Body of pancreas (tissue), 4 donors: Measurements from ENCODE around the gene CSAD. TPM values are rescaled to one million over a fixed set of nuclear protein-coding genes. Genes with fewer than 3 reads are reported as not detected.

Experiments used
- ATAC-seq: fragments of 150-250 bp; one replicate; pipeline ENCODE4 v1.9.1; 2016
- DNase-seq, 4 donors: peaks; one replicate each; pipeline ENCODE4 v3.0.0-alpha.2; 2019
- H3K27ac ChIP-seq, 4 donors: fragments of 200-600 bp; sonication (generic); 1 replicate in 3 of 4; 2 replicates in 1 of 4; pipeline versions ENCODE4 v1.5.1 to v1.6.1; 2016 to 2019; ENCODE audit warnings: mild to moderate bottlenecking in 1 of 4, mixed read lengths in 1 of 4, moderate library complexity in 1 of 4
- H3K27me3 ChIP-seq, 2 donors: fragments of 200-600 bp; sonication (generic); one replicate each; pipeline ENCODE4 v1.6.0; 2016; ENCODE audit warnings: mild to moderate bottlenecking in 1 of 2
- H3K36me3 ChIP-seq, 2 donors: fragments of 200-600 bp; sonication (generic); replicated peaks in 1 of 2; 2 replicates each; pipeline ENCODE4 v1.5.1; 2016; ENCODE audit warnings: low read depth in 2 of 2; ENCODE audit not compliant: insufficient read depth in 1 of 2
- H3K4me1 ChIP-seq: fragments of 200-600 bp; sonication (generic); one replicate; pipeline ENCODE4 v1.6.0; 2016
- H3K4me3 ChIP-seq, 2 donors: fragments of 200-600 bp; sonication (generic); 1 replicate in 1 of 2; 2 replicates in 1 of 2; pipeline ENCODE4 v1.5.1; 2016 to 2019
- H3K9me3 ChIP-seq, 3 donors: fragments of 200-600 bp; sonication (generic); 1 replicate in 2 of 3; 2 replicates in 1 of 3; pipeline ENCODE4 v1.5.1; 2016
- CTCF ChIP-seq, 7 experiments: fragments of 450-650 bp in 4 of 7; fragments of 200-600 bp in 3 of 7; sonication (generic) in 3 of 7; IDR thresholded peaks; one replicate each; pipeline ENCODE4 v1.5.1; 2016 to 2019; ENCODE audit warnings: antibody characterized with exemption in 7 of 7
- POLR2A ChIP-seq, 3 donors: fragments of 450-650 bp; IDR thresholded peaks; one replicate each; pipeline ENCODE4 v1.6.1; 2016; ENCODE audit warnings: antibody characterized with exemption in 3 of 3, mild to moderate bottlenecking in 2 of 3
- WGBS, 2 donors: methylation state at CpG; one replicate each; pipeline ENCODE4 v1.1.5; 2017; 5-methylcytosine and 5-hydroxymethylcytosine counted together
- intact Hi-C: fragments of 100-400 bp; cut with DNase I; formaldehyde crosslinking; loops from one replicate; pipeline ENCODE4 v1.15.1; 2023
- total RNA-seq, 2 donors: library from RNA; depleted of rRNA; stranded (reverse); fragments of >200 nt; gene quantifications; one replicate each; pipeline ENCODE4 v1.1.0, GENCODE V29; 2016

Gene CSAD
- total RNA-seq, 2 donors from 2014 or later = 31.4 to 64.3 TPM

- H3K27me3 ChIP-seq = no peaks in the 10 kb centered on the region
- H3K4me1 ChIP-seq = no peaks in the 10 kb centered on the region
- H3K36me3 ChIP-seq = no peaks in the 10 kb centered on the region
- DNase-seq (no peak), ATAC-seq (no peak)
- TF ChIP-seq CTCF (IDR thresholded peaks at IDR 0.05) (no peak), POLR2A (IDR thresholded peaks at IDR 0.05) (no peak)
- no peaks in the 10 kb centered on the region for H3K9me3 ChIP-seq
- intact Hi-C loops = no loop called here
- H3K27ac ChIP-seq = no peak overlapping the region
- H3K4me3 ChIP-seq = no peak overlapping the region
Measured at GRCh38 chr12:53152390-53152789, 28.3 kb downstream of the CSAD start.

- intact Hi-C loops = no loop called here
Measured at GRCh38 chr12:53151039-53151438, 29.7 kb downstream of the CSAD start.

GRCh38 chr12:53147653-53148052 lies 33.1 kb downstream of the CSAD start:
- TF ChIP-seq POLR2A (IDR thresholded peaks at IDR 0.05) (no peak), CTCF (IDR thresholded peaks at IDR 0.05) (no peak)

More at GRCh38 chr12:53151039-53151438, 29.7 kb downstream of the CSAD start:
- no peaks in the 10 kb centered on the region for H3K36me3 ChIP-seq
- 89 to 90% methylated on average over 6 of the region's 6 CpGs for WGBS, 2 donors
- no peaks in the 10 kb centered on the region for H3K9me3 ChIP-seq
- DNase-seq (no peak), ATAC-seq (no peak)
- H3K4me1 ChIP-seq = no peaks in the 10 kb centered on the region
- H3K4me3 ChIP-seq = no peak overlapping the region
- no peak for TF ChIP-seq CTCF (IDR thresholded peaks at IDR 0.05)
- no peak for TF ChIP-seq POLR2A (IDR thresholded peaks at IDR 0.05)
- H3K27ac ChIP-seq = no peak overlapping the region
- no peaks in the 10 kb centered on the region for H3K27me3 ChIP-seq

GRCh38 chr12:53147181-53147580 lies 33.5 kb downstream of the CSAD start:
- 69 to 80% methylated on average over 5 of the region's 5 CpGs for WGBS, 2 donors
- Histone ChIP-seq H3K4me1 (peaks cover 8% of the 10 kb centered on the region), H3K4me3 (no peak overlapping the region), H3K9me3 (no peaks in the 10 kb centered on the region), H3K27me3 (no peaks in the 10 kb centered on the region), H3K36me3 (no peaks in the 10 kb centered on the region), H3K27ac (no peak overlapping the region)
- intact Hi-C loops = no loop called here
- no peak for ATAC-seq
- TF ChIP-seq POLR2A (IDR thresholded peaks at IDR 0.05) = no peak
- no peak for TF ChIP-seq CTCF (IDR thresholded peaks at IDR 0.05)
- DNase-seq = no peak

More at GRCh38 chr12:53147653-53148052, 33.1 kb downstream of the CSAD start:
- peaks cover 8% of the 10 kb centered on the region for H3K4me1 ChIP-seq
- intact Hi-C loops = no loop called here
- H3K36me3 ChIP-seq = no peaks in the 10 kb centered on the region
- H3K4me3 ChIP-seq = no peak overlapping the region
- H3K27ac ChIP-seq = no peak overlapping the region
- H3K27me3 ChIP-seq = no peaks in the 10 kb centered on the region
- no peak for ATAC-seq
- no peaks in the 10 kb centered on the region for H3K9me3 ChIP-seq
- 77 to 79% methylated on average over 15 of the region's 15 CpGs for WGBS, 2 donors
- DNase-seq = no peak

- Histone ChIP-seq H3K4me3 (no peak overlapping the region), H3K36me3 (no peaks in the 10 kb centered on the region), H3K27ac (no peak overlapping the region), H3K27me3 (no peaks in the 10 kb centered on the region), H3K4me1 (peaks cover 8% of the 10 kb centered on the region), H3K9me3 (no peaks in the 10 kb centered on the region)
- DNase-seq (peak; percentile 18 to 53 (median 32)), ATAC-seq (peak; percentile 53)
- 73 to 80% methylated on average over 5 of the region's 5 CpGs for WGBS, 2 donors
- intact Hi-C loops = no loop called here
- TF ChIP-seq CTCF (IDR thresholded peaks at IDR 0.05) (no peak), POLR2A (IDR thresholded peaks at IDR 0.05) (no peak)
Measured at GRCh38 chr12:53145383-53146260, 35.1 kb downstream of the CSAD start.
